SK-N-MC (cell line): ENCODE results near the gene ZNF827.

Experiments used
- EZH2 ChIP-seq: fragments of 200-600 bp; sonication (generic); IDR thresholded peaks from one replicate; pipeline ENCODE4 v1.6.1; 2017; ENCODE audit warnings: antibody characterized with exemption
- FOXP2 ChIP-seq: optimal IDR thresholded peaks from 2 replicates; pipeline ENCODE3; 2011; ENCODE audit warnings: mild to moderate bottlenecking, moderate library complexity; ENCODE audit not compliant: insufficient read depth; ENCODE audit errors: extremely low read length, control extremely low read depth
- POLR2AphosphoS5 ChIP-seq: IDR thresholded peaks from 2 replicates; pipeline ENCODE4 v1.6.1; 2012; ENCODE audit warnings: mild to moderate bottlenecking, low read depth, low read length, borderline replicate concordance

GRCh38 chr4:145883101-145883694 lies 55.4 kb downstream of the ZNF827 start:
- TF ChIP-seq POLR2AphosphoS5 = no peak
- TF ChIP-seq EZH2 = no peak
- no peak for TF ChIP-seq FOXP2
